Gastrocnemius medialis (tissue), 4 donors: ENCODE data around the gene MRPS2. TPM values are rescaled to one million over a fixed set of nuclear protein-coding genes. Genes with fewer than 3 reads are reported as not detected.

Experiments
- ATAC-seq, 2 donors: fragments of 150-250 bp; one replicate each; pipeline ENCODE4 v1.9.1; 2016
- DNase-seq, 2 donors: peaks; one replicate each; pipeline ENCODE4 v3.0.0-alpha.2; 2019
- H3K27ac ChIP-seq, 4 donors: fragments of 200-600 bp; sonication (generic); 1 replicate in 1 of 4; 2 replicates in 3 of 4; pipeline ENCODE4 v1.5.1; 2016 to 2018; ENCODE audit warnings: mild to moderate bottlenecking in 2 of 4, moderate library complexity in 1 of 4
- H3K27me3 ChIP-seq, 3 donors: fragments of 200-600 bp; sonication (generic) in 2 of 3; 1 replicate in 1 of 3; 2 replicates in 2 of 3; pipeline versions ENCODE4 v1.5.1 to v1.6.0; 2016 to 2019; ENCODE audit warnings: mild to moderate bottlenecking in 1 of 3, moderate library complexity in 1 of 3
- H3K36me3 ChIP-seq, 2 donors: fragments of 200-600 bp; sonication (generic) in 1 of 2; one replicate each; pipeline ENCODE4 v1.5.1; 2017 to 2018
- H3K4me1 ChIP-seq, 2 donors: fragments of 200-600 bp; sonication (generic) in 1 of 2; one replicate each; pipeline ENCODE4 v1.5.1; 2016 to 2017; ENCODE audit warnings: mild to moderate bottlenecking in 2 of 2
- H3K4me3 ChIP-seq, 4 donors: fragments of 200-600 bp; sonication (generic) in 3 of 4; 1 replicate in 1 of 4; 2 replicates in 3 of 4; pipeline ENCODE4 v1.5.1; 2016 to 2019; ENCODE audit warnings: mild to moderate bottlenecking in 2 of 4
- H3K9me3 ChIP-seq, 3 donors: fragments of 200-600 bp; sonication (generic) in 2 of 3; 1 replicate in 1 of 3; 2 replicates in 2 of 3; pipeline ENCODE4 v1.5.1; 2016 to 2019
- POLR2A ChIP-seq, 2 donors: fragments of 450-650 bp; IDR thresholded peaks; one replicate each; pipeline ENCODE4 v1.6.1; 2017; ENCODE audit warnings: antibody characterized with exemption in 2 of 2, mild to moderate bottlenecking in 2 of 2, moderate library complexity in 2 of 2
- in situ Hi-C, 4 donors: fragments of 200-750 bp; cut with MboI; loops; one replicate each; pipeline versions ENCODE4 v1.15.0 to v1.8.0; 2017; ENCODE audit warnings: low sequenced_read_pairs in 4 of 4
- intact Hi-C: fragments of 100-400 bp; cut with DNase I; formaldehyde crosslinking; loops from one replicate; pipeline ENCODE4 v1.15.1; 2023; ENCODE audit warnings: low total_unique reads
- total RNA-seq, 4 donors: library from RNA; depleted of rRNA; stranded (reverse); fragments of >200 nt; gene quantifications; one replicate each; pipeline versions ENCODE4 v1.1.0 to v1.2.3, GENCODE V29; 2016
- TF ChIP-seq, protein P1 (sequence below), 5 experiments: fragments of 450-650 bp in 3 of 5; fragments of 200-600 bp in 2 of 5; sonication (generic) in 2 of 5; IDR thresholded peaks in 4 of 5; conservative IDR thresholded peaks in 1 of 5; 1 replicate in 4 of 5; 2 replicates in 1 of 5; pipeline ENCODE4 v1.5.1; 2016 to 2019; ENCODE audit warnings: antibody characterized with exemption in 5 of 5, mild to moderate bottlenecking in 3 of 5, moderate library complexity in 3 of 5

MRPS2 gene
- total RNA-seq, 4 donors from 2014 or later = 48.8 to 108 (median 69.5) TPM

DNA sequence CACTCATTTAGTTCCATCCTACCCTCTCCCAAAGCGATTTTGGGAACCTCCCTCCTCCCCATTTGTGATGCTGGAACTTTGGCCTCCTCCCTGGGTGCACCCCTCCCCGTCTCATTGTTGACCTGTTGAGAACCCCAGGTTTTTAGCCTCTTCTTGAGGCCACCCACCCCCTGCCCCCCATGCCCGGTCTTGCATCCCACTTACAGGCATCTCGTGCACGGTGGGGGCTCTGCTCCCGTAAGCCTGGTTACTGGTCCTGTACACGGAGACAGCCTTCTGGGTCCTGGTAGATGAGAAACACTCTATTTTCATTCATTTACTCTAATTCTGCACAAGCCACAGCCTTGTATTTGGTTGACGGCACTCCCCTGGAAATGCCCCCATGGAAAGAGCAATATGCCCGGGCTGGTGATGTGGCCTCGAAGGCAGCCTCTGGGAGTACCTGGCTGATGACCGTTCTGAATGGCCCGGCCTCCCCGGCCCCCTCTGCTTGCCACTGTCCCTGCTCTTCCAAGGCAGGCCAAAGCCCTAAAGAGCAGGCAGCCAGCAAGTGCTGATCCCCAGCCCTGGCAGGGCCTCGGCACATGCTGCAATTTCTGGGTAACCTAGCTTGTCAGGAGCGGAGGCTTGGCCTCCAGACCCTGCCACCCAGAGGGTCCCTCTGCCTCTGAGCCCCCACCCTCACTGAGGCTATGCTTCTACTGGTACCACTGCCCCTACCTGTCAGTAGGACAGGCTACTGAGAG is 1.9 kb upstream of the MRPS2 start:
- in situ Hi-C loops = no loop called here
- H3K4me1 ChIP-seq = peaks cover 18 to 20% of the 10 kb centered on the region in 2 donors
- no peak for DNase-seq
- H3K9me3 ChIP-seq = no peaks in the 10 kb centered on the region
- H3K36me3 ChIP-seq = peaks cover 0 to under 1% of the 10 kb centered on the region in 2 donors
- intact Hi-C loops = no loop called here
- no peak for ATAC-seq
- no peak overlapping the region for H3K27ac ChIP-seq
- H3K4me3 ChIP-seq = no peak overlapping the region
- no peak for TF ChIP-seq POLR2A (IDR thresholded peaks at IDR 0.05)
- TF ChIP-seq, protein P1, sequence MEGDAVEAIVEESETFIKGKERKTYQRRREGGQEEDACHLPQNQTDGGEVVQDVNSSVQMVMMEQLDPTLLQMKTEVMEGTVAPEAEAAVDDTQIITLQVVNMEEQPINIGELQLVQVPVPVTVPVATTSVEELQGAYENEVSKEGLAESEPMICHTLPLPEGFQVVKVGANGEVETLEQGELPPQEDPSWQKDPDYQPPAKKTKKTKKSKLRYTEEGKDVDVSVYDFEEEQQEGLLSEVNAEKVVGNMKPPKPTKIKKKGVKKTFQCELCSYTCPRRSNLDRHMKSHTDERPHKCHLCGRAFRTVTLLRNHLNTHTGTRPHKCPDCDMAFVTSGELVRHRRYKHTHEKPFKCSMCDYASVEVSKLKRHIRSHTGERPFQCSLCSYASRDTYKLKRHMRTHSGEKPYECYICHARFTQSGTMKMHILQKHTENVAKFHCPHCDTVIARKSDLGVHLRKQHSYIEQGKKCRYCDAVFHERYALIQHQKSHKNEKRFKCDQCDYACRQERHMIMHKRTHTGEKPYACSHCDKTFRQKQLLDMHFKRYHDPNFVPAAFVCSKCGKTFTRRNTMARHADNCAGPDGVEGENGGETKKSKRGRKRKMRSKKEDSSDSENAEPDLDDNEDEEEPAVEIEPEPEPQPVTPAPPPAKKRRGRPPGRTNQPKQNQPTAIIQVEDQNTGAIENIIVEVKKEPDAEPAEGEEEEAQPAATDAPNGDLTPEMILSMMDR (IDR thresholded peaks at IDR 0.05 in 4 of 5, conservative IDR thresholded peaks at IDR 0.05 in 1 of 5) = no peak
- H3K27me3 ChIP-seq = no peaks in the 10 kb centered on the region

DNA sequence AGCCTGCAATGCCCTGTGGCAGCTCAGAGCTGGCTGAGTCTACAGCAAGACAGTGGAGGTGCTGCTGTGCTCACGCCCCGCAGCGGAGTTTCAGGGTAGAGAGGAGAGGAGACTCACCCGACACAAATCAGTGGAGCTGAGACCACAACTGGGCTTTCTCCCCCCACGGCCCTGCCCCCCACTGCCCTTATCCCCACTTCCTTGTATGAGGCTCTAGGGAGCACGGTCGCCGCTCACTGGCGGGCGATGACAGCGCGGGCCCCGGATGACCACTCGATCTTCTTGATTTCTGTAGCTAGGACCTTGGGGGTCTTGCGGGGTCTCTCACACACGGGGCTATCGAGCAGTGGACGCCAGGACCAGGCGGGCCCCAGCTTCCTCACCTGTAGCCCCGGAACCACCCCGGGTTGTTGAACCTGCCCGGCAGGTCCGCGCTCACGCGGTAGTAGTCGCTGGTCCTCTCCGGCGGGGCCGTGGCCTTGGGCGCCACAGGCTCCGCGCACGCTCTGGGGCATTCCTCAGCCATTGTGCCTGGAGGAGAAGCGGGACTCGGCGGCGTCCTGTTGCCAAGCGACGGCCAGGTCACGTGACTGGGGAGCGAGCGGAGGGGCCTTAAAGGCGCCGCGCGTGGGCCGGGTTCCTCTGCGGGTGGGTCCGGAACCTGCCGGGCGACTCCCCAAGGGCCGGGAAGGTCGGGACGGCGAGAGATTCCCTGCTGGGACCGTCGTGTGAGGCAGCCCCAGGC is 984 bp upstream of the MRPS2 start:
- Histone ChIP-seq H3K4me3 (peak overlapping the region; percentile 87 to 97 (median 93)), H3K36me3 (peaks cover 0 to 10% of the 10 kb centered on the region in 2 donors), H3K27me3 (no peaks in the 10 kb centered on the region), H3K9me3 (no peaks in the 10 kb centered on the region), H3K27ac (peak overlapping the region; percentile 77 to 89 (median 80)), H3K4me1 (peaks cover 18 to 20% of the 10 kb centered on the region in 2 donors)
- TF ChIP-seq, protein P1 (IDR thresholded peaks at IDR 0.05 in 4 of 5, conservative IDR thresholded peaks at IDR 0.05 in 1 of 5) = peak in 1 of 5 experiments; percentile 16
- TF ChIP-seq POLR2A (IDR thresholded peaks at IDR 0.05) = no peak
- ATAC-seq (peak; percentile 90 to 91), DNase-seq (peak; percentile 84 to 91)
- intact Hi-C loops (no loop called here), in situ Hi-C loops (no loop called here)

DNA sequence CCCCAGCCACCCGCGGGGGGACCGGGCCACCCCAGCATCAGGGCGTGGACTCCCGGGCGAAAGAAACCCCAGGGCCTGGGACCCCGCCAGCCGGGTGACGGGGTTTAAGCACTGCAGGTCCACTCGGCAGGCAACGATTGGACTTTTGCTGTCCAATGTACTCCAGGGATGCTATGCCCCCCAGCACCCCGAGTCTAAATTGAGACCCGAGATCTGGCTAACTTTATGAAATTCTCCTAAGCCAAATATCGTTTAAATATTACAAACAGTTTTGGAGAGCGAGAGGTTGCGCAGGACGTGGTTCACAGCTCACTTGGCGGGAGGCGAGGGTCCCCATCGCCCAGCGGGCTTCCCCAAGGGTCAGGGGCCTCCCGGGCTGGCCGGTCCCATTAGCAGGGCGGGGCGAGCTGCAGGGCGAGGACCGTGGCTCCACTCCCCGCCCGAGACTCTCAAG is 384 bp upstream of the MRPS2 start:
- ATAC-seq (peak; percentile 49 to 50), DNase-seq (no peak)
- Histone ChIP-seq H3K27me3 (no peaks in the 10 kb centered on the region), H3K4me3 (peak overlapping the region; percentile 87 to 97 (median 93)), H3K4me1 (peaks cover 18 to 20% of the 10 kb centered on the region in 2 donors), H3K9me3 (no peaks in the 10 kb centered on the region), H3K27ac (peak overlapping the region; percentile 77 to 89 (median 80)), H3K36me3 (peaks cover 0 to 12% of the 10 kb centered on the region in 2 donors)
- in situ Hi-C loops (no loop called here), intact Hi-C loops (no loop called here)
- TF ChIP-seq POLR2A (IDR thresholded peaks at IDR 0.05) = no peak
- TF ChIP-seq, protein P1 (IDR thresholded peaks at IDR 0.05 in 4 of 5, conservative IDR thresholded peaks at IDR 0.05 in 1 of 5) = no peak

DNA sequence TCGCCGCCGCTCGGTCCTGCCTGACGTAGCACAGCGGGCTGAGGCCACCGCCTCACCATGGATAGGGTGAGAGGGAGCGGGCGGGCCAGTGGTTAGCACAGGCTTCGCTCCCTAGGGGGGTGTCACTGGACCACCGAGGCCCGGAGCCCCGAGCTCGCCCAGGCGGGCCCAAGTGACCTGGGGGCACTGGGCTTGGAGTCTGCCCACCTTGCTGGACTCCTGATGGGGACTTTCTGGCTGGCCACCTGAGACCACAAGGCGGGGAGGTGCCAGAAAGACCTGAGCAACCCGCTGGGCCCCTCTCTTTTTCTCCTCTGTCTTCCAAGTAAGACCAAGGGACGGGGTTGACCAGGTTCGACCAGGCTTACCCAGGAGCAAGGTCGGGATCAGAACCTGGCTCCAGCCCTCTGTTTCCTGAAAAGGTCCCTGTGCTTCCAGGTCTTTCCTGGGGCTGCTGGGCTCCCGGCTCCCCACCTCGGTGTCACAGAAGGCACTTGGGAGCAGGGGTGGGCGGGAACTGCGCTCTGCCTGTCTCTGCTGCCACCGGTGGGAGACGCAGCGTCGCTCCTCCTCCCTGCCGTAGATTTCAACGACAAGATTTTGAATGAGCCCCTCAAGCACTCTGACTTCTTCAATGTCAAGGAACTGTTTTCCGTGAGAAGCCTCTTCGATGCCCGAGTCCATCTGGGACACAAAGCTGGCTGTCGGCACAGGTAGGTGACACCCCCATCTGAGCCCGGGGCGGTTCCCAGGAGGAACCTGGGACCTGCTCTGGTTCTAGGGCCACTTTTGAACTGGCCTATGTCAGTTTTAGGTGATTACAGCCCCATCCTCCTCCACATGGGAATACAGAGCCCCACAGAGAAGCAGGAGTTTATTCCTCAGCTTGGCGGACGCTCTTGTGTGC is 1.0 kb downstream of the MRPS2 start:
- Histone ChIP-seq H3K27me3 (no peaks in the 10 kb centered on the region), H3K4me1 (peaks cover 18 to 20% of the 10 kb centered on the region in 2 donors), H3K4me3 (peak overlapping the region; percentile 87 to 97 (median 93)), H3K36me3 (peaks cover 0 to 12% of the 10 kb centered on the region in 2 donors), H3K27ac (peak overlapping the region; percentile 77 to 89 (median 80)), H3K9me3 (no peaks in the 10 kb centered on the region)
- TF ChIP-seq, protein P1 (IDR thresholded peaks at IDR 0.05 in 4 of 5, conservative IDR thresholded peaks at IDR 0.05 in 1 of 5) = no peak
- no peak for TF ChIP-seq POLR2A (IDR thresholded peaks at IDR 0.05)
- no peak for DNase-seq
- no peak for ATAC-seq
- in situ Hi-C loops = no loop called here
- intact Hi-C loops = no loop called here
